A549 treated with Mapracorat at 1 μM for 4 hours (cell line): Measurements from ENCODE around the gene PYDC2. TPM values are rescaled to one million over a fixed set of nuclear protein-coding genes. Genes with fewer than 3 reads are reported as not detected.

Source experiments
- total RNA-seq: library from RNA; stranded (reverse); fragments of 200-300 nt; extraction: Qiagen RNA extraction; gene quantifications from 5 replicates; pipeline ENCODE4 v1.2.3, GENCODE V29; 2022

Gene PYDC2
- not detected in 5 replicates for total RNA-seq

DNA sequence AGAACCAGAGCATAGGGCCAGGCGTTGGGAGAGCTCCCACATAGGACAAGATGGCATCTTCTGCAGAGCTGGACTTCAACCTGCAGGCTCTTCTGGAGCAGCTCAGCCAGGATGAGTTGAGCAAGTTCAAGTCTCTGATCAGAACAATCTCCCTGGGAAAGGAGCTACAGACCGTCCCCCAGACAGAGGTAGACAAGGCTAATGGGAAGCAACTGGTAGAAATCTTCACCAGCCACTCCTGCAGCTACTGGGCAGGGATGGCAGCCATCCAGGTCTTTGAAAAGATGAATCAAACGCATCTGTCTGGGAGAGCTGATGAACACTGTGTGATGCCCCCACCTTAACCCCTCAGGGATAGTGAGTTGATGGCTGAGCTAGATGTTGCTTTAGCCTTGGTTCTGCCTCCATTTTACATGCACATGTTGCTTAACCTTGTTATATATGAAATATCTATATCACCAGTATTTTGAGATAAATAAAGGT is at the start of gene PYDC2:
TSS of gene PYDC2 (plus strand) at position 51 of the 483 bp plus-strand sequence. CDS start at position 51, 0 bp downstream.

Other genes with a start within 250 kb of the PYDC2 start
- 23.5 to 29.9 TPM (median 26.7 TPM) in 5 replicates for gene CCDC50, start 131.8 kb upstream of the PYDC2 start, total RNA-seq
- gene UTS2B, start 130.6 kb upstream of the PYDC2 start, total RNA-seq: not detected in 5 replicates